Activated CD4-positive, alpha-beta T cell treated with anti-CD3 and anti-CD28 coated beads, Interleukin-2, Interleukin-6, amounts not matched to agents 100 ng/mL and 50 ng/mL, durations not matched to agents 16 hours and 8 hours (primary cell): Measurements from ENCODE around the gene SPHKAP.
"Not testable (repeated sequence)": the region's sequence is repeated elsewhere in the genome, so short reads cannot be mapped to it uniquely, and the experiment has no call there.

Source experiments
- DNase-seq: peaks from one replicate; pipeline ENCODE4 v3.0.0-alpha.2; 2020

Gene SPHKAP

GRCh38 chr2:228037915-228038314 is 143.6 kb downstream of the SPHKAP start:
- no peak for DNase-seq

GRCh38 chr2:228023619-228024018 is 157.9 kb downstream of the SPHKAP start:
- no peak for DNase-seq

GRCh38 chr2:228018311-228018710 is 163.2 kb downstream of the SPHKAP start:
- DNase-seq = no peak

GRCh38 chr2:228017784-228018183 is 163.7 kb downstream of the SPHKAP start:
- no peak for DNase-seq

- DNase-seq = peak; percentile 51
These were observed 165.1 kb downstream of the SPHKAP start for GRCh38 chr2:228016402-228016801.

GRCh38 chr2:228015741-228016140 is 165.7 kb downstream of the SPHKAP start:
- no peak for DNase-seq

- no peak for DNase-seq
These were observed 185.1 kb downstream of the SPHKAP start for GRCh38 chr2:227996366-227996765.

- no peak for DNase-seq
These were observed 190.6 kb downstream of the SPHKAP start for GRCh38 chr2:227990937-227991336.

- no peak for DNase-seq
These were observed 208.2 kb downstream of the SPHKAP start for GRCh38 chr2:227973241-227973640.

GRCh38 chr2:227971619-227972230 is 209.8 kb downstream of the SPHKAP start:
- DNase-seq = no peak

- DNase-seq = no peak
These were observed 221.2 kb downstream of the SPHKAP start for GRCh38 chr2:227960317-227960716.

GRCh38 chr2:227942965-227943364 is 238.5 kb downstream of the SPHKAP start:
- DNase-seq = no peak

- peak; percentile 8 for DNase-seq
These were observed 239.5 kb downstream of the SPHKAP start for GRCh38 chr2:227942021-227942420.

- DNase-seq = peak; percentile 28
These were observed 242.0 kb downstream of the SPHKAP start for GRCh38 chr2:227939271-227940027.

- DNase-seq = not testable (repeated sequence)
These were observed 245.2 kb downstream of the SPHKAP start for GRCh38 chr2:227936249-227936648.

GRCh38 chr2:227933884-227934283 is 247.6 kb downstream of the SPHKAP start:
- no peak for DNase-seq

- DNase-seq = no peak
These were observed 249.1 kb downstream of the SPHKAP start for GRCh38 chr2:227932403-227932802.

GRCh38 chr2:227932001-227932400 is 249.5 kb downstream of the SPHKAP start:
- DNase-seq = no peak
